ENCODE measurements around the gene LARGE2. TPM values are rescaled to one million over a fixed set of nuclear protein-coding genes. Genes with fewer than 3 reads are reported as not detected.

LARGE2 gene
- total and polyA plus RNA-seq, 9 of the 15 experiments (the other 6 are each of a cell fraction or from before 2014, with no cell fraction given) = 0.56 to 14.1 (median 6.6) TPM

GRCh38 chr11:45879803-45880686, 42.4 kb upstream of the LARGE2 start (continued):
- TF ChIP-seq ZBTB12 (CRISPR knock-in tag; IDR thresholded peaks at IDR 0.05) (no peak), ARHGAP35 (IDR thresholded peaks at IDR 0.05; ENCODE audit: partially characterized antibody) (no peak), ZNF511 (CRISPR knock-in tag; IDR thresholded peaks at IDR 0.05) (no peak), USF1 (CRISPR knock-in tag; IDR thresholded peaks at IDR 0.05) (peak; percentile 90), ZNF175 (CRISPR knock-in tag; IDR thresholded peaks at IDR 0.05; ENCODE audit: low read depth) (peak; percentile 75; the same call in 1 of the 2 replicates), TOE1 (IDR thresholded peaks at IDR 0.05; ENCODE audit: borderline replicate concordance) (peak; percentile 42; the same call in 1 of the 2 replicates), TOE1 (CRISPR knock-in tag; IDR thresholded peaks at IDR 0.05; ENCODE audit: borderline replicate concordance, low read depth) (no peak), ETV1 (tag; conservative IDR thresholded peaks at IDR 0.05; ENCODE audit: low read depth) (peak; percentile 96), ZNF263 (CRISPR knock-in tag; IDR thresholded peaks at IDR 0.05; ENCODE audit: borderline replicate concordance) (no peak), KDM1A (IDR thresholded peaks at IDR 0.05) (peak; percentile 94 to 96), EP300 (IDR thresholded peaks at IDR 0.05; ENCODE audit: low read length) (peak; percentile 77), FOS (IDR thresholded peaks at IDR 0.05; ENCODE audit: extremely low read depth, insufficient read length) (peak; percentile 70), GABPB1 (CRISPR knock-in tag; IDR thresholded peaks at IDR 0.05) (0 out of 2 replicates have a peak, but pooled peaks have one; percentile 16), MECOM (CRISPR knock-in tag; IDR thresholded peaks at IDR 0.05) (peak; percentile 96), RNF2 (IDR thresholded peaks at IDR 0.05) (0 out of 2 replicates have a peak, but pooled peaks have one; percentile 36), CEBPZ (IDR thresholded peaks at IDR 0.05; ENCODE audit: borderline replicate concordance, low read depth, low read length) (no peak), TEAD4 (IDR thresholded peaks at IDR 0.05; ENCODE audit: low read length) (peak; percentile 72), TEAD4 (CRISPR knock-in tag; IDR thresholded peaks at IDR 0.05; ENCODE audit: borderline replicate concordance) (no peak), RCOR1 (IDR thresholded peaks at IDR 0.05; ENCODE audit: borderline replicate concordance in 1 of 2, low read depth in 2 of 2, low read length in 2 of 2) (peak in 1 of 2 experiments; percentile 94; a peak in 3 of 4 replicates), TAF1 (IDR thresholded peaks at IDR 0.05; ENCODE audit: control insufficient read depth, extremely low read depth, insufficient read depth, low read length, severe bottlenecking) (no peak), CBX3 (IDR thresholded peaks at IDR 0.05; ENCODE audit: borderline replicate concordance in 1 of 2, low read length in 2 of 2) (peak in 1 of 2 experiments; percentile 24; a peak in 1 of 3 replicates), CREM (IDR thresholded peaks at IDR 0.05; ENCODE audit: low read depth) (0 out of 2 replicates have a peak, but pooled peaks have one; percentile 15)

Measured in K562 (cell line).